CD4-positive, alpha-beta T cell treated with Interleukin-12 subunit alpha and Interleukin-12 subunit beta, for 1 hour (primary cell): Measurements from ENCODE around the gene SCLY.
A peak's percentile ranks its signal among the peaks of the same experiment; 100 is the strongest.
"Not testable (repeated sequence)": the region's sequence is repeated elsewhere in the genome, so short reads cannot be mapped to it uniquely, and the experiment has no call there.

ENCODE experiments used
- DNase-seq: peaks from one replicate; pipeline ENCODE4 v3.0.0-alpha.2; 2020

SCLY gene

GRCh38 chr2:238042090-238042489 is 18.7 kb upstream of the SCLY start:
- no peak for DNase-seq

- no peak for DNase-seq
Observed at GRCh38 chr2:238042849-238043584, 17.8 kb upstream of the SCLY start.

DNA sequence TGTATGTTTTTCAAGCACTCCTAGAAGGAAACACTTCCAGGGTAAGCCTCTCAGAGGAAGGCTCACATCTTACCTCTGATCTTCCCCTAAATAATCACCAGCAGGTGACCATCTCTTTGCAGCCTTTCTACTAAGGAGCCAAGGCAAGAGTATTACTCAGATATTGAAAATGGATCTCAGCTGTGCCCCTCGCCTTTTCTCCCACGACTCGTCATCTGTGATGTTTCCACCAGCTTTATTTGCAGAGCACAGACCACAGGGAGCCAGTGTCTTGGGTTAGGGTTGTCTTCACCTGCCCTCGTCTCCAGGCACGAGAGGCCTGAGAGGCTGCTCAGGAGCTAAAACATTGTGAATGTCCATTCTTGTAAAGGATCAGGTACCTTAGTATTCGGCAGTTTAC is 16.9 kb upstream of the SCLY start:
- no peak for DNase-seq

GRCh38 chr2:238045575-238045974 is 15.2 kb upstream of the SCLY start:
- DNase-seq = no peak

- DNase-seq = no peak
Observed at GRCh38 chr2:238046725-238047270, 14.0 kb upstream of the SCLY start.

DNA sequence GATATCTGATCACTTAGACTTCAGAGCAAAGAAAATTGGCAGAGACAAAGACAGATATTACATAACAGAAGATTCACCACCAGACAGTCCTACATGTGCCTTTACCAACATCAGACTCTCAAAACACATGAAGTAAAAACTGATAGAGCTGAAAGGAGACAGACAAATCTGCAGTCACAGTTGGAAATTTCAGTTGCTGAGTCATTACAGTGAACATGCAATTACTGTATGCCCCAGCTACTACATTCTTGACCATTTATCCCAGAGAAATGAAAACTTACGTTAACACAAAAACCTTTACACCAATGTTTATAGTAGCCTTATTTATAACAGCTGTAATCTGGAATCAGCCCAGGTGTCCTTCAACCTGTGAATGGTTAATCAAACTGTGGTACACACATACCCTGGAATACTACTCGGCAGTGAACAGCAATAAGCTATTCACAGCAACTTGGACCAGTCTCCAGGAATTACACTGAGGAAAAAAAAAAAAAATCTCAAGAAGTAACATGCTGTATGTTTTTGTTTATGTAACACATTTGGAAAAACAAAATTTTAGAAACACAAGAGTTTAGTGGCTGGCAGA is 7.5 kb upstream of the SCLY start:
- no peak for DNase-seq

DNA sequence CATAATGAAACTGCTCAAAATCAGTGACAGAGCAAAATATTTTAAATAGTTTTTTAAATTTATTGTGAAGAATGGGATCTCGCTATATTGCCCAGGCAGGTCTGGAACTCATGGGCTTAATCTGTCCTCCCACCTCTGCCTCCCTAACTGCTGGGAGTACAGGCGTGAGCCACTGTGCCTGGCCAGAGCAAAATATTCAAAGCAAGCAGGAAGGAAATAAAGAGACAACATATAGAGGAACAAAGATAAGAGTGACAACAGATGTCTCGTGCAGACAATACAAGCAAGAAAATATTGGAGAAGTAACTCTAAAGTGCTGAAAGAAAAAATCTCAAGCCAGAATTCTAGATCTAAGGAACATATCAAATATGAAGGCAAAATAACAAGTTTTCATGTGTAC is 5.0 kb upstream of the SCLY start:
- no peak for DNase-seq

GRCh38 chr2:238057696-238058575 is 2.9 kb upstream of the SCLY start:
- DNase-seq = not testable (repeated sequence)

- DNase-seq = no peak
Observed at GRCh38 chr2:238059505-238059904, 1.3 kb upstream of the SCLY start.

DNA sequence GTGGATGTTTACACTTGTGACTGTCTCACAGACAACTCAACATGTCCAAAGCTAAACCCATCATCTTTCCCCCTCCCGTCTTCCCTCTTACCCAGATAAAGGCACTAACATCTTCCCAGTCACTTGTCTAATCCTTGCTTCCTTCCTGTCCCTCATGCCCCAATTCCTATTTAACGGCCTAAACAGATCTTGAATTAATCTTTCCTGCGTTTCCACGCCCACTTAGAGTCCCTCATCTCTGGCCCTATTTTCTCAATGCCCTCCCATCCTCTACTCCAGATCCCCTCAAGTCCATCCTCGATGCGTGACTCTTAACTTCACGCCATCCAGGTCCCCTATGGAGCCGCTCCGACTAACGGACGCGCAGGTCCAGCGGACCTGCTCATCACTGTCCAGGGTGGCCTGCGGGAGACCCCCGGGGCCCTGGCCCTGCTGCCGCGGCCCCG is 682 bp upstream of the SCLY start:
- DNase-seq = no peak

DNA sequence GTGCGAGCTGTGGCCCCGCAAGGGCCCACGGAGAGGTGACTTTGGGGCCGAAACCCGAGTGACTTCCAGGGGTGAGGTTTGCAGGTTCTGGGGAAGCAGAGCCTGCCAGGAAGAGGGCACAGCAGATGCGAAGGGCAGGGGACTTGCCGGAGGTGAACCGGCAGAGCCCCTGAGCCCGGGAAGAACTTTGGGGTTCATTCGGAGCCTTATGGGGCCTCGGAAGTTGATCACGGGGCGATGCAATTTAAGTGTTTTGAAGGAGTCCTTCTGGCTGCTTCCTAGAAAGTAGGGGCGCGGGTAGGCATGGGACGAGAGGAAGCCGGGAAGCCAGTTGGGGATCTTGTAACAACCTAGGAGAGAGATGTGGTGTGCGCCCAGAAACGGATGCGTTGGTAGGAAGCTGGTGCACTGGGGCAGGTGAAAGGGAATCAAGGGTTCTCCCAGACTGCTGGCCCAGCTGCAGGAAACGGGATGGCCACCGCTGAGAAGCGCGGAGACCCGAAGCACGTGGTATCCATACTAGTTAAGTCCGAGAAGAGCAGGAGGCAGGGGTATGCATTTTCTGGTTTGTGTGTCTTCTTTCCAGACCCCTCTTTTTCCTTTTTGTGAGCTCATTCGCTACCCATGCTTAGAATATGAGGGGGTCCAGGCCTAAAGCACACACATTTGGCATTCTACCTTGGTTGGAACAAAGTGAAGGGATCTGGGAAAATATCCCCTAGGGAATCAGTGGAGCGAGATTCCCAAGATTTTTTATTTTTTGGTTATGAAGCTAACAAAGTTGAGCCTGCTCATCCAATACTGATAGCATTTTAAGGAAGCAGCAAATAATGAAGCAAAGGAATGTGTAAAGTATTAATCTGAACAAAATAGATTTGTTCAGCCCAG is 758 bp downstream of the SCLY start:
- DNase-seq = no peak

DNA sequence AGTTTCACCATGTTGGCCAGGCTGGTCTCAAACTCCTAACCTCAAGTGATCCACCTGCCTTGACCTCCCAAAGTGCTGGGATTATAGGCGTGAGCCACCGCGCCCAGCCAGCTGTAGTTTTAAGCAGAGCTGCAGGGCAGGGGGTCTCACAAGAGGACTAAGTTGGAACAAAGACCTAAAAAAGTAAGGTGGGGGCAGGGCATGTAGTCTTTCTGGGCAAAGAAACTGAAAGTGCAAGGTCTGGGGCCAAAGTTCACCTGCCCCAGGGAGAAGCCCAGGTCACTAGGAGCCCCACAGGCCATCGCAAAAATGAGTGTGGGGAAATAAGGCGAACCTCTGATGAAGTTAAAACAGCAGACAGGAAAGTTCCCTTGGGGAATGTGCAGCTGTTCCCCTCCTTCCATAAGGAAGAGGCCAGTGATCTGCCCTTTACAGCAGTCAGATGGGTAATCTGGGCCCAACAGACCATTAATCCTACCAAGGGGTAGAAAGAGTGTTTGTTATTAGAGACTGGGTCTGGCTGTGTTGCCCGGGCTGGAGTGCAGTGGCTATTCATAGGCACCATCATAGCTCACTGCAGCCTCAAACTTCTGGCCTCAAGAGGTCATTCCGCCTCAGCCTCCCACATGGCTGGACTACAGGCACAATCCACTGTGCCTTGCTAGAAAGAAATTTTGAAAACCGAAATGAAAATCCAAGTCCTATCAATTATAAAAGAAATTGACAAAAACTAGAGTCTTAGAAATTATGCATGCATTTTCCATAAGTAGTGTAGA is 2.8 kb downstream of the SCLY start:
- DNase-seq = no peak

- DNase-seq = no peak
Observed at GRCh38 chr2:238064376-238064775, 3.6 kb downstream of the SCLY start.

DNA sequence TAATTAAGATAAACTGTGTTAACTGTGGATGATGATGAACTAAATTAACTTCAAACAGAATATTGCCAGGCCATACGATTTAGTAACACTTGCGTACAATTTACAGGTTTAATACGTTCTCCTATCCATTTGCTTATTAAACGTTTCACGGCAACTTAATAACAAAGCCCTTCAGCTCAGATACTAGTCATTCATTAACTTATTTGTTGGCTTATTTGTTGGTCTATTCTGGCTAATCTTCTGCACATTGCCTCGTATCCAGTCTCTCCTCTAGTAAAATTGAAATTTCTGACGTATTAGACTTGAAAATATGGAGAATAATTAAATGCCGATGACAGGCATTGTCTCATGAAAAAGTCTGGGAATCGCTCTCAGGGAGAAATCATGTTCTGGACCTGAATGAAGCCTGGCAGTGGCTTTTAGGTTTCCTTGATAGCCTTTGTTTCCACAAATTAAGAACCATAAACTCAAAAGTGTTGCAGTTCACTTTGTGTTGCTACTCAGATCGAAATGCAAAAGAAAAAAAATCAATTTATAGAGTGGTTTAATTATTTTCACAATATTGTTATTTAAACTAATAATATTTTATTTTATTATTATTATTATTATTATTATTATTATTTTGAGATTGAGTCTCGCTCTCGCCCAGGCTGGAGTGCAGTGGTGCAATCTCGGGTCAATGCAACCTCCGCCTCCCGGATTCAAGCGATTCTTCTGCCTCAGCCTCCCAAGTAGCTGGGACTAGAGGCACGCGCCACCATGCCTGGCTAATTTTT is 4.5 kb downstream of the SCLY start:
- no peak for DNase-seq

GRCh38 chr2:238066218-238066617 is 5.4 kb downstream of the SCLY start:
- no peak for DNase-seq

GRCh38 chr2:238066718-238067117 is 5.9 kb downstream of the SCLY start:
- not testable (repeated sequence) for DNase-seq

DNA sequence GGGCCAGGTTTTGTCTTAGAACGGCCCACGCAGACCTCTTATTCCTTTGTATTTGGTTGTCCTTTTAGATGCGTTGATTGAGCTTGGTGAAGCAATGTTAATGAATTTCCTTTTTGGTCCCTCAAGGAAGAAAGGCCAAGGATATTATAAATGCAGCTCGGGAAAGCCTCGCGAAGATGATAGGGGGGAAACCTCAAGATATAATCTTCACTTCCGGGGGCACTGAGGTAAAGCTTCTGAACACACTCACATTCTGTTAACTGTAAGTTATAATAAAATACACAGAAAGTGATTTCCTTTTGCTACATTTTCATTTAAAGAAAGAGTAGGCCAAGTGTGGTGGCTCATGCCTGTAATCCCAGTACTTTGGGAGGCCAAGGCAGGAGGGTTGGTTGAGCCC is 7.1 kb downstream of the SCLY start:
- DNase-seq = no peak

- DNase-seq = peak; percentile 33
Observed at GRCh38 chr2:238069021-238069709, 8.4 kb downstream of the SCLY start.

GRCh38 chr2:238069877-238070276 is 9.1 kb downstream of the SCLY start:
- no peak for DNase-seq

GRCh38 chr2:238075397-238075796 is 14.6 kb downstream of the SCLY start:
- DNase-seq = no peak
